HG02943 (cell line): ENCODE results near the gene SLMAP.
A peak's percentile ranks its signal among the peaks of the same experiment; 100 is the strongest.
"Not testable (repeated sequence)": the region's sequence is repeated elsewhere in the genome, so short reads cannot be mapped to it uniquely, and the experiment has no call there.

Experiments
- ATAC-seq: cut with Tn5 transposase; IDR thresholded peaks from one replicate; pipeline ENCODE4 v1.9.1; 2021; ENCODE audit warnings: mild to moderate bottlenecking, low read depth, moderate library complexity; ENCODE audit not compliant: unreplicated experiment

Gene SLMAP

DNA sequence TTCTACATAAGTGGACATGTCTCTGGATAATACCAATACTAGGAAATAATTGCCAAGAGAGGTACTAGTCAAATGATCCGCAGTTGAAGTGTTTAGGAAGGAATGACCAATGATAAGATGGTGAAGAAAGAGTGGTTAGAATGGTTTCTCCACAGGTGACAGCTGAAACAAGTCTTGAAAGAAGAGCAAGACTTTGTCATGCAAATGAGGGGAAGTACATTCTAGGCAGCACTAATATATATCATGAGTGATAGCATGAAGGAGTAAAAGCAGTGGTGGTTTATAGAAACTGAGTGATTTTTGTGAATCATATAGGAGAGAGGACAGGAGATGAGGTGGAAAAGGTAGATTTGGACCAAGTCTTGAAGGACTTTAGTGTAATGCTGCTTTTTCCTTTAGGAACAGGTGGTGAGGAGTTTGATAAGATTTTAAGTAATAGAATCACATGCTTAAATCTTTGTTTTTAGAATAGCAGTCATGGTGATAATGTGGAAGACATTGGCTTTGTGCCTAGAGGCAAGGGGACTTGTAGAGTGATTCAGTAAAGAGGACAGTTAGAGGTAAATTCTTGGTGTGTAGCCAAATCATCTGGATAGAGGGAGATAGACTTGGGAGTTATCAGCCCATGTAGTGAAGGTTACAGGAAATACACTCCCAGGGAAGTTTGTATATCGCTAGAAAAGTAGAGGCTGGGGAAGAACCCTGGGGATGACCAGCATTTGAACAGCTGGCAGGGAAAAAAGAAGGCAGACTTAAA is 31.9 kb downstream of the SLMAP start:
- peak; percentile 72 for ATAC-seq

- ATAC-seq: no peak
Observed at GRCh38 chr3:57788624-57789018, 32.5 kb downstream of the SLMAP start.

- ATAC-seq: no peak
Observed at GRCh38 chr3:57791245-57791644, 35.1 kb downstream of the SLMAP start.

DNA sequence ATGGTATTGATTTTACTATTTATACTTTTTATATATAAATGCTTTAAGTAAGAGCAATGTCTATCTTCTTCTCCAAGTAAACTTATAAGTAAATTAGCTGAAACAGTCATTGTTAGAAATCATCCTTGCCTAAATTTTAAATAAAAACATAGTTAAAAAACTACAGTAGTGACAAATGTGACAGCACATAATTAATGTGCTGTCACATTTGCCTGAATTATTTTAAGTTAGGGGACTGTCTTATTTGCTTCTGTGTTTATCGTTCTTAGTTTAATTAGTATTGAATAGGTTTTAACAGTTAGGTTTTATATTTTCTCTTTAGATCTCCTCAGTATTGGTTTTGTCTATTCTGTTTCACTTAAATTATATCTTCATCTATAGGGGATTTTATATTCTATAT is 36.1 kb downstream of the SLMAP start:
- ATAC-seq: no peak

- ATAC-seq: no peak
Observed at GRCh38 chr3:57793737-57794187, 37.7 kb downstream of the SLMAP start.

DNA sequence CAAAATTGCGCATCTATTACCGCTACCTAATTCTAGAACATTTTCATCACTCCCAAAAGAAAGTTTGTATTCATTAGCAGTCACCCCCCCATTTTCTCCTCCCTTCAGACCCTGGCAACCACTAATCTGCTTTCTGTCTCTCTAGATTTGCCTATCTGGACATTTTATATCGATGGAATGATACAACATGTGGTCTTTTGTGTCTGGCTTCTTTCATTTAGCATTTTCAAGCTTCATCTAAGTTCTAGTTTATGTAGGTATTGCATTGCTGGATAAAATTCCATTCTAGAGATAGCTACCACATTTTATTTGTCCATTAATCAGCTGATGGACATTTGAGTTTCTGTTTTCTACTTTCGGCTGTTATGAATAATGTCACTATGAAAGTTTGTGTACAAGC is 38.4 kb downstream of the SLMAP start:
- no peak for ATAC-seq

DNA sequence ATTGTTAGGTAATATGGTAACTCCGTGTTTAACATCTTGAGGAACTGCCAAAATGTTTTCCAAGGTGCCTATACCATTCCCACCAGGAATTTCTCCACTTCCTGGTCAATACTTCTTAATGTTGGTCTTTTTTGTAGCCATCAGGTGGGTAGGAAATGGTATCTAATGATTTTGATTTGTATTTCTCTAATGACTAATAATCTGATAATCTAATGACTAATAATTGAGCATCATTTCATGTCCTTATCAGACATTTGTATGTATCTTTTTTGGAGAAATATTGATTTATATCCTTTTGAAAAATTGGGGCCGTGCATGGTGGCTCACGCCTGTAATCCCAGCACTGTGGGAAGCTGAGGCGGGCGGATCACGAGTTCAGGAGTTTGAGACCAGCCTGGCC is 38.8 kb downstream of the SLMAP start:
- ATAC-seq: no peak

DNA sequence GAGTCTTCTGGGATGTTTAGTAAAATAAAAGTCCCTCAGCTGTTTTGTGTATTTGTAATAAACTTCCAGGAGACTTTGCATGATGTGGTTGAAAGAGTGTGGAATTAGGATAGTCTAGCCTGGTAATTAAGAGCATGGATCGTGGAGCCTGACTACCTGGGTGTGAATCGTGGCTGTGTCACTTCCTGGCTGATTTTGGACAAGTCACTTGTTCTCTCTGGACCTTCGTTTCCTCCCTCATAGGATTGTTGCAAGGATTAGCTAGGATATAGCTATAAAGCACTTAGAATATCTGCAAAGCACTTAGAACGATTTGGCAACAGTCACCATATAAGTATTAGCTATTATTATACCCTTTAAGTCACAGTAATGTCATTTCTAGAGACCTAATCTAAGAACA is 40.2 kb downstream of the SLMAP start:
- no peak for ATAC-seq

DNA sequence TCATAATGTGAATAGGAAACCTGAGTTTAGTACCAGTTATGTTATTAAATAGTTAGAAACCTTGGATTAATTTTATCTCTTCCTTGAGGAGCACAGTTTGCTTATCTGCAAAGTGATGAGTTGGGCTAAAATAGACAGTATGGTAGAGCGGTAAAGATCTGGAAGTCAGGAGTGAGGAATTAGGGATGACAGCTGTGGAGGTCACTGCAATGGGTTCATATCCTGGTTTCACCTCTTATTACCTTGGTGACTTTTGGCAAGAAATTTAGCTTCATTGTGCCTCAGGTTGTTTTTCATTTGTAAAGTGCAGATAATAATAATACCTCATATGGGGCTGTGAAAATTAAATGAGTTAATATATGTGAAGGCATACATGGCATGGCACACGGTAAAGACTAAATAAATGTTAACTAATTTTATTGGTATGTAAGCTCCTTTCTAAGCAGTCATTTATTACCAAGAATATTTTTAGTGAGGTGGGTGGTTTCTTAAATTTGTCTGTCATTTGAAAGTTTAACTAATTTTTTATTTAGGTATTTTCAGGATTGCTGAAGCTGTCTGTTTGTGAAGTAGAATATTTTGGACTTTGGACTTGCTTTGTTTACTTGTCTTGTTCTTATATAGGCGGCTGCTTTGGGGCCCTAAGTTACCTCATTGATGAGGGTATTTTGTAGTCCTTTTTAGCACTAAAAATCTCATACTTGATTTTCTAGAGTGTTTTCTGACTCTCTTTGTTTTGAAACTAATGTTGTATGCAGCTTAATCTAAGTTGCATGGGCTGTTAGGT is 41.8 kb downstream of the SLMAP start:
- ATAC-seq: no peak

DNA sequence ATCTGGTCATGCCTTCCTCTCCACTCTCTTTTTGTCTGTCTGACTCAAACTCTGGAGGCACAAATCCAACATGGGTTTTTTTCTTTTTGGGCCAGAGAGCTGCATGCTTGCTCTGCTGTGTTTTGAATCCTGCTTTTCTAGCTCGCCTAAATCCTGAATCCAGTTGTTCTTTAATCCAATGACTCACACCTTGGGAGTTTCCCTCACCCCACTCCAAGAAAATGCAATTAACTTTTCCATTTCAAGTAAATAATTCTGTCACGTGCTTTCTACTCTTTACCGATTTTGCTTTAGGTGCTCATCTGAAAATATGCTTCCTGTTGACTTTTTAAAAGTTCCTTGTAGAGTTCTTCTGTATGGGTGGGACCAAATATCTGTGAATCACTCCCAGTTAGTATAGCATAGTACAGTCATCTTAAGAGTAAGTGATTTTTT is 47.6 kb downstream of the SLMAP start:
- no peak for ATAC-seq

GRCh38 chr3:57805266-57805665 is 49.2 kb downstream of the SLMAP start:
- no peak for ATAC-seq

DNA sequence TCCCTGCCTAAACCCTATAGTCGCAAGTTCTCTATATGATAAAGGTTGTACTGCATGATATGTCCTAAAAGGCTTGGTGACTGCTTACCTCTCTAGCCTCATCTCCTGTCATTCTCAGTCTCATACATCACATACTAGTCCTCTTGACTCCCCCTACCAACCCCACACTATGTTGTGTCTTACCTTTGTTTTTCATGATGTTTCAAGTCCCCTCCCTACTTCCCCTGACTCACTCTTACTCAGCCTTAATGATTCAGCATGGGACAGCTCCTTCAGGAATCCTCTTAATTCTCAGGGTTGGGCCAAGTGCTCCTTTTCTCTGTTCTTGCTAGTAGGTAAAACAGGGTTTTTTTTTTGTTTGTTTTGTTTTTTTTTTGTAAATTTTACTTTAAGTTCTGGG is 49.6 kb downstream of the SLMAP start:
- no peak for ATAC-seq

GRCh38 chr3:57806195-57806594 is 50.1 kb downstream of the SLMAP start:
- ATAC-seq: not testable (repeated sequence)

DNA sequence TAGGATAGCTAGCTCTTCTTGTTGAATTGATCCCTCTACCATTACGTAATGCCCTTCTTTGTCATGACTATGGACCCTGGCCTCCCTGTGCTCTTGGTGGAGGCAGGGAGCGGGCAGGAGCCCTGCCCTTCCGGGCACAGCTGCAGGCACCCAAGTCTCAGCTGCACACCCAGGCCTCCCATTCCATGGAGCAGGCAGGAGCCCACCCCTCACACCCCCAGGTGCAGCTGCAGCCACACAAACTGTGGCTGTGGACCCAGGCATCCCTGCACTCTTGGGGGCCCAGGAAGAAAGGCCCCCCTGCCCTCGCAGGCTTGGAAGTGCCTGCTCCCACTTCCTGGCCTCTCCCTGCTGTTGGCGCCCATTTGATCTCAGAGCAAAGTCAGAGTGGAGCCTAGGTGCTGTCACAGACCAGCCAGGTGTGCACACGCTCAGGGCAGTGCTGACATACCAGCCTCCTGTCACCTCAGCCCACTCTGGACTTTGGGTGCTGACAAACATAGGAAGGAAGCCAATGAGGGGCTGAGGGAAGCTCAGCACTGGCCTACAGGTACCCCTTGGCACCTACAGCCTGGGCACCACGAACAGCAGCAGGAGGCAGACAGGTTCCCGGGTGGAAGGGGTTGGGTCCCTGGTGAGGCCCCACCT is 53.0 kb downstream of the SLMAP start:
- ATAC-seq: no peak

DNA sequence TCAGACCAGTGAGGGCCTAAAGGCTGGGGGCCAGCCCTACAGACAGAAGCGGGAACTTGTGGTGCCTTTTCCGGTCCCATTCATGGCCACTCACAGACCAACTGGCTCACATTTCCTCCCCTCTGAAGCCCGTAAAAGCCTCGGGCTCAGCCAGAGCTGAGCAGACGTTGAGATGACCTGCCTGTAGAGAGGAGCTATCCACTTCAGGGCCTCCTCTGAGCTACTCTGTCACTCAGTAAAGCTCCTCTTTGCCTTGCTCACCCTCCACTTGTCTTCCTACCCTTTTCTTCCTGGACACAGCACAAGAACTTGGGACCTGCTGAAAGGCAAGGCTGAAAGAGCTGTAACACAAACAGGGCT is 53.5 kb downstream of the SLMAP start:
- ATAC-seq: no peak

DNA sequence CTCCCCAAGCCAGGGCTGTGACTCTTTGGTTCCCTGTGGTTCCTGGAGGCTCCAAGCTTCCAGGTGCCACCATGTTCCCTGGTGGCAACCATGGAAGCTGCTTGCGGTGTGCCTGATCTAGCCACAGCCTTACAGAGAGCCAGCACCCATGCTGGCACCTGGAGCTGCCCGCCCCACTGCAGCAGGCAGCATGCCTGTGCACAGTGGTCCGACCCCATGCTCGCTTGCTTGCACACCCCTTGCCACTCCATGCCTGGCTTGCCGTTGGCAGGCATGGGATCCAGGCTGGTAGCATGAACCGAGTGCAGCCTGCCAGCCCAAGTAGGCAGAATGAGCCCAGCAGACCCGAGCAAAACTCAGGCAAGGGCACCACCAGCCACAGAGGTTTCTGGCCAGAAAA is 53.9 kb downstream of the SLMAP start:
- ATAC-seq: no peak

GRCh38 chr3:57810471-57811137 is 54.5 kb downstream of the SLMAP start:
- no peak for ATAC-seq

- ATAC-seq: no peak
Observed at GRCh38 chr3:57815036-57815435, 58.9 kb downstream of the SLMAP start.

DNA sequence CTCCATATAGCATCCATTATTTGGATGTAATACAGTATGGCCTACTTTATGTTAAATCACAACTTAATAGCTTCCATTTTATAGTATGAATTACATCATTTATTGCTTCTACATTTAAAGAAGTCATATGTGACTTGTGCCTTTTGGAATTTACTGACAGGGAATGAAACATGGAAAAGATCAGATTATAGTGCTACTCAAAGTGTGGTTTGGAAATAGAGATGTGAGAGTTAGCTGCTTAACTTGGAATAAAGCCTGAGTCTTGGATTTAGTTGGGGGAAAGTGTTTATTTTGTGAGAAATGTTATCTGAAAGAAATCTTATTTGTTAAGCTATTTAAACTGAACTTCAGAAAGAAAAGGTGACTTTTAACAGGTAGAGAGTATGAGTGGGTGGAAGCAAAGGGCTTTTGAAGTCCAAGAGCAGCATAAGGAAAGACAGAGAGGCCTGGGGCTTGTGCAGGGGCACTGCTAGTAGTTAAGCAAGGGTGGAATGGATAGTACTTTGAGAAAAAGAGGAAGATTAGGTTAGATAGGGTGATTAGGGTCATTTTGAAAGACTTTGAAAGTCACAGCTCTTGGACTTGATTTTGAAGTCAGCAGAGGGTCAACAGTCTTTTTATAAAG is 60.5 kb downstream of the SLMAP start:
- ATAC-seq: no peak

DNA sequence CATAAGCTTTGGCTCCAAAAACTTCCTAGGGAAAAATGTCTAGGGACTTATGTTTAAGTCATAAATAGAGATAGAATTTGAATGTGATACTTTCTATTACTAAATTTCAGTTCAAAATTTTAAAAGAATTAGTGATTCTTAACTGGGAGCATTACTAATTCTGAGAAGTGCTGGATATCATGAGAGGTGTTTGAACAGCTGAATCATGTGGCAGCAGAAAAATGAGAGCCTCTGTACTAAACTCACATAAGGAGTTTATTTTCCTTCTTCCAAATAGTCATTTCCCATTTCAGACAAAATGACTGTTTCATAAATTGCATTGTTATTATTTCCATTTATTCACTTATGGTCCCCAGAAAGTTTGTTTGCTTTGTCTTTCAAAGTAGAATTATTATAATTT is 62.7 kb downstream of the SLMAP start:
- no peak for ATAC-seq

- no peak for ATAC-seq
Observed at GRCh38 chr3:57820479-57820878, 64.4 kb downstream of the SLMAP start.
